Aorta (tissue), 5 donors: ENCODE results near the gene ETV3. TPM values are rescaled to one million over a fixed set of nuclear protein-coding genes. Genes with fewer than 3 reads are reported as not detected.
A peak's percentile ranks its signal among the peaks of the same experiment; 100 is the strongest.

Experiments
- ATAC-seq: fragments of 200-7000 bp; cut with Tn5 transposase; one replicate; pipeline ENCODE4 v1.9.1; 2022; ENCODE audit warnings: moderate library complexity; ENCODE audit not compliant: low FRiP score
- DNase-seq, 2 donors: peaks; one replicate each; pipeline ENCODE4 v3.0.0-alpha.2; 2020
- H3K27ac ChIP-seq, 2 donors: one replicate each; pipeline ENCODE4 v1.5.1; 2013; ENCODE audit warnings: low read length in 2 of 2, mild to moderate bottlenecking in 2 of 2, moderate library complexity in 2 of 2, control low read depth in 1 of 2, inconsistent platforms in 1 of 2, low read depth in 1 of 2
- H3K27me3 ChIP-seq, 2 donors: one replicate each; pipeline ENCODE4 v1.6.1; 2013; ENCODE audit warnings: control low read depth in 1 of 2, low read length in 1 of 2, mild to moderate bottlenecking in 1 of 2, moderate library complexity in 1 of 2; ENCODE audit not compliant: insufficient read depth in 2 of 2, control insufficient read depth in 1 of 2
- H3K36me3 ChIP-seq, 2 donors: one replicate each; pipeline ENCODE4 v1.6.1; 2013; ENCODE audit warnings: control low read depth in 1 of 2, low read length in 1 of 2, mild to moderate bottlenecking in 1 of 2; ENCODE audit not compliant: insufficient read depth in 2 of 2, control insufficient read depth in 1 of 2
- H3K4me1 ChIP-seq, 2 donors: one replicate each; pipeline ENCODE4 v1.6.1; 2013; ENCODE audit warnings: low read length in 2 of 2, control low read depth in 1 of 2, mild to moderate bottlenecking in 1 of 2, moderate library complexity in 1 of 2; ENCODE audit not compliant: insufficient read depth in 2 of 2, control insufficient read depth in 1 of 2
- H3K4me3 ChIP-seq, 2 donors: one replicate each; pipeline ENCODE4 v1.5.1; 2013; ENCODE audit warnings: low read length in 2 of 2, control low read depth in 1 of 2, mild to moderate bottlenecking in 1 of 2
- H3K9me3 ChIP-seq: one replicate; pipeline ENCODE4 v1.6.1; 2013; ENCODE audit warnings: mild to moderate bottlenecking, low read length; ENCODE audit not compliant: control insufficient read depth
- WGBS, 2 donors: extraction: QIAGEN DNeasy Blood & Tissue Kit; methylation state at CpG; one replicate each; pipeline ENCODE4 v1.1.7; 2013; 5-methylcytosine and 5-hydroxymethylcytosine counted together
- intact Hi-C, 2 donors: fragments of 100-400 bp; cut with DNase I; formaldehyde crosslinking; loops; one replicate each; pipeline versions ENCODE4 v1.14.2 to v1.15.0; 2022
- polyA plus RNA-seq, 2 donors: library from polyadenylated mRNA; stranded (reverse); fragments of 200-250 nt; gene quantifications; one replicate each; pipeline ENCODE4 v1.2.3, GENCODE V29; 2013
- total RNA-seq, 2 donors: library from RNA; stranded (reverse); fragmentation: NEBNext Ultra II Directional; extraction: Animal tissue kit (Norgen Biotek cat#: 25700); gene quantifications; one replicate each; pipeline ENCODE4 v1.2.1, GENCODE V29; 2021
- donor health status: healthy with polysubstance abuse.
- donor health status: Bipolar disorder and iron deficiency.
- donor health status: DM: no; HTN: no; CAD: no.
- donor health status: DM: no; HTN: no; CAD: no.
- donor health status: DM: yes; HTN: yes; CAD: no.

The ETV3 gene
- total and polyA plus RNA-seq, 4 donors: 6.6 to 33.6 (median 22.2) TPM

GRCh38 chr1:157115429-157115838 is 22.8 kb downstream of the ETV3 start:
- Histone ChIP-seq H3K4me3 (no peak overlapping the region), H3K36me3 (no peaks in the 10 kb centered on the region), H3K9me3 (no peaks in the 10 kb centered on the region), H3K27me3 (no peaks in the 10 kb centered on the region), H3K27ac (no peak overlapping the region), H3K4me1 (no peaks in the 10 kb centered on the region)
- DNase-seq (no peak), ATAC-seq (no peak)
- intact Hi-C loops: no loop called here
- WGBS, 2 donors: 75 to 78% methylated on average over 3 of the region's 3 CpGs

- no peaks in the 10 kb centered on the region for H3K9me3 ChIP-seq
- DNase-seq (peak in 1 of 2 donors; percentile 33), ATAC-seq (no peak)
- H3K36me3 ChIP-seq: no peaks in the 10 kb centered on the region
- intact Hi-C loops: no loop called here
- H3K27ac ChIP-seq: no peak overlapping the region
- H3K4me3 ChIP-seq: no peak overlapping the region
- no peaks in the 10 kb centered on the region for H3K27me3 ChIP-seq
- H3K4me1 ChIP-seq: no peaks in the 10 kb centered on the region
- 76 to 79% methylated on average over 18 of the region's 18 CpGs for WGBS, 2 donors
Observed at GRCh38 chr1:157114183-157115121, 23.7 kb downstream of the ETV3 start.

- no peaks in the 10 kb centered on the region for H3K27me3 ChIP-seq
- WGBS, 2 donors: 71 to 74% methylated on average over 3 of the region's 3 CpGs
- H3K4me3 ChIP-seq: no peak overlapping the region
- no peaks in the 10 kb centered on the region for H3K4me1 ChIP-seq
- H3K36me3 ChIP-seq: no peaks in the 10 kb centered on the region
- H3K27ac ChIP-seq: no peak overlapping the region
- DNase-seq (peak in 1 of 2 donors; percentile 21), ATAC-seq (no peak)
- intact Hi-C loops: no loop called here
- no peaks in the 10 kb centered on the region for H3K9me3 ChIP-seq
Observed at GRCh38 chr1:157113631-157114030, 24.6 kb downstream of the ETV3 start.

- Histone ChIP-seq H3K4me1 (no peaks in the 10 kb centered on the region), H3K27ac (no peak overlapping the region), H3K27me3 (no peaks in the 10 kb centered on the region), H3K4me3 (no peak overlapping the region), H3K36me3 (no peaks in the 10 kb centered on the region), H3K9me3 (no peaks in the 10 kb centered on the region)
- intact Hi-C loops: no loop called here
- no peak for ATAC-seq
- 60 to 78% methylated on average over 7 of the region's 7 CpGs for WGBS, 2 donors
- DNase-seq: peak; percentile 51 to 56
Observed at GRCh38 chr1:157113106-157113505, 25.1 kb downstream of the ETV3 start.

GRCh38 chr1:157112186-157112867 is 25.9 kb downstream of the ETV3 start:
- intact Hi-C loops: no loop called here
- Histone ChIP-seq H3K27ac (no peak overlapping the region), H3K9me3 (no peaks in the 10 kb centered on the region), H3K4me3 (no peak overlapping the region), H3K27me3 (no peaks in the 10 kb centered on the region), H3K4me1 (no peaks in the 10 kb centered on the region), H3K36me3 (no peaks in the 10 kb centered on the region)
- WGBS, 2 donors: 71 to 76% methylated on average over 8 of the region's 8 CpGs
- no peak for DNase-seq
- no peak for ATAC-seq

GRCh38 chr1:157111396-157112165 is 26.6 kb downstream of the ETV3 start:
- no peak for DNase-seq
- Histone ChIP-seq H3K27me3 (no peaks in the 10 kb centered on the region), H3K4me1 (no peaks in the 10 kb centered on the region), H3K4me3 (no peak overlapping the region), H3K36me3 (no peaks in the 10 kb centered on the region), H3K27ac (no peak overlapping the region), H3K9me3 (no peaks in the 10 kb centered on the region)
- no peak for ATAC-seq
- 44 to 49% methylated on average over 19 of the region's 19 CpGs for WGBS, 2 donors
- intact Hi-C loops: no loop called here

- ATAC-seq (no peak), DNase-seq (peak in 1 of 2 donors; percentile 34)
- 87 to 88% methylated on average over 3 of the region's 3 CpGs for WGBS, 2 donors
- no peaks in the 10 kb centered on the region for H3K9me3 ChIP-seq
- no peaks in the 10 kb centered on the region for H3K36me3 ChIP-seq
- H3K4me3 ChIP-seq: no peak overlapping the region
- H3K4me1 ChIP-seq: no peaks in the 10 kb centered on the region
- no peak overlapping the region for H3K27ac ChIP-seq
- intact Hi-C loops: no loop called here
- no peaks in the 10 kb centered on the region for H3K27me3 ChIP-seq
Observed at GRCh38 chr1:157110686-157111085, 27.5 kb downstream of the ETV3 start.

- H3K27me3 ChIP-seq: no peaks in the 10 kb centered on the region
- H3K4me1 ChIP-seq: no peaks in the 10 kb centered on the region
- DNase-seq (peak in 1 of 2 donors; percentile 11), ATAC-seq (no peak)
- intact Hi-C loops: no loop called here
- H3K4me3 ChIP-seq: no peak overlapping the region
- no peak overlapping the region for H3K27ac ChIP-seq
- WGBS, 2 donors: 70 to 73% methylated on average over 6 of the region's 6 CpGs
- H3K9me3 ChIP-seq: no peaks in the 10 kb centered on the region
- no peaks in the 10 kb centered on the region for H3K36me3 ChIP-seq
Observed at GRCh38 chr1:157110003-157110402, 28.2 kb downstream of the ETV3 start.
